ENCODE data around the gene FRG2B.

DNA sequence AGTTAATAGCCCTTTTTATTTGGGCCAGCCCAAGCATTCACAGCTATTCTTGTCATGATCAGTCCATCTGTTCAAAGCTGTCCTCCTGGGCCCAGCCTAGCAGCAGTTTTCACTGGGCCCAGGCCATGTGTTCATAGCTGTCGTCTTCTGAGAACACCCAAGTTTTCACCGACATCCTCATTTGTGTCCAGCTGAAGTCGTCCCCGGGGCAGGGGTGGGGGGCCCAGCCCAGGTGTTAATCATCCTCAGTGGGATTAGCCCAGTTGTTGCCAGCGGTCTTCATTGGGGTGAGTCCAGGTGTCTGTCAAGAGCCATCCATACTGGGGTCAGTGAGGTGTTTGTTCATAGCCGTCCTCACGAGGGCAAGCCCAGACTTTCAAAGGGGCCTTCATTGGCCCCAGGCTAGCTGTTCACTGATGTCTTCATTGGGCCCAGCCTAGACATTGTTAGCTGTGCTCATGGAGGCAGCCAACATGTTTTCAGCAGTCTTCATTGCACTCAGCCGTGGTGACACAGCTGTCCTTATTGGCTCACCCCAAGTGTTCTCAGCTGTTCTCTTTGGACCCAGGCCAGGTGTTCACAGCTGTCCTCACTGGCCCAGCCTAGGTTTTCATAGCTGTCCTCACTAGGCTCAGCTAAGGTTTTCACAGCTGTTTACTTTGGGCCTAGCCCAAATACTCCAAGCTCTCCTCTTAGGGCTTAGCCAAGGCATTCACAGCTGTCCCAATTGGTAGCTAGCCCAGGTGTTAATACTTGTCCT, 10.0 kb downstream of the FRG2B start:
- TF ChIP-seq, protein P1, sequence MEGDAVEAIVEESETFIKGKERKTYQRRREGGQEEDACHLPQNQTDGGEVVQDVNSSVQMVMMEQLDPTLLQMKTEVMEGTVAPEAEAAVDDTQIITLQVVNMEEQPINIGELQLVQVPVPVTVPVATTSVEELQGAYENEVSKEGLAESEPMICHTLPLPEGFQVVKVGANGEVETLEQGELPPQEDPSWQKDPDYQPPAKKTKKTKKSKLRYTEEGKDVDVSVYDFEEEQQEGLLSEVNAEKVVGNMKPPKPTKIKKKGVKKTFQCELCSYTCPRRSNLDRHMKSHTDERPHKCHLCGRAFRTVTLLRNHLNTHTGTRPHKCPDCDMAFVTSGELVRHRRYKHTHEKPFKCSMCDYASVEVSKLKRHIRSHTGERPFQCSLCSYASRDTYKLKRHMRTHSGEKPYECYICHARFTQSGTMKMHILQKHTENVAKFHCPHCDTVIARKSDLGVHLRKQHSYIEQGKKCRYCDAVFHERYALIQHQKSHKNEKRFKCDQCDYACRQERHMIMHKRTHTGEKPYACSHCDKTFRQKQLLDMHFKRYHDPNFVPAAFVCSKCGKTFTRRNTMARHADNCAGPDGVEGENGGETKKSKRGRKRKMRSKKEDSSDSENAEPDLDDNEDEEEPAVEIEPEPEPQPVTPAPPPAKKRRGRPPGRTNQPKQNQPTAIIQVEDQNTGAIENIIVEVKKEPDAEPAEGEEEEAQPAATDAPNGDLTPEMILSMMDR (IDR thresholded peaks at IDR 0.05) = no peak
- no peak for TF ChIP-seq POLR2A (IDR thresholded peaks at IDR 0.05)
